VCaP (cell line): ENCODE data around the gene SRSF7.
"Not testable (repeated sequence)": the region's sequence is repeated elsewhere in the genome, so short reads cannot be mapped to it uniquely, and the experiment has no call there.

Source experiments
- H3K27ac ChIP-seq: fragments of 450-650 bp; 2 replicates; pipeline ENCODE4 v1.5.1; 2017
- CTCF ChIP-seq: fragments of 450-650 bp; conservative IDR thresholded peaks from 2 replicates; pipeline ENCODE4 v1.5.1; 2017; ENCODE audit warnings: mild to moderate bottlenecking, moderate library complexity

SRSF7 gene

GRCh38 chr2:38737925-38738324 is 13.2 kb downstream of the SRSF7 start:
- H3K27ac ChIP-seq: no peak overlapping the region
- TF ChIP-seq CTCF: no peak

- not testable (repeated sequence) for H3K27ac ChIP-seq
These were observed 14.0 kb downstream of the SRSF7 start for GRCh38 chr2:38737000-38737698.

- H3K27ac ChIP-seq: no peak overlapping the region
- TF ChIP-seq CTCF: no peak
These were observed 15.2 kb downstream of the SRSF7 start for GRCh38 chr2:38735999-38736320.

- TF ChIP-seq CTCF: no peak
- H3K27ac ChIP-seq: no peak overlapping the region
These were observed 16.7 kb downstream of the SRSF7 start for GRCh38 chr2:38734299-38735058.

GRCh38 chr2:38733300-38733971 is 17.7 kb downstream of the SRSF7 start:
- H3K27ac ChIP-seq: no peak overlapping the region
- no peak for TF ChIP-seq CTCF

GRCh38 chr2:38731684-38732221 is 19.4 kb downstream of the SRSF7 start:
- no peak overlapping the region for H3K27ac ChIP-seq
- TF ChIP-seq CTCF: no peak

GRCh38 chr2:38731090-38731489 is 20.1 kb downstream of the SRSF7 start:
- no peak overlapping the region for H3K27ac ChIP-seq
- no peak for TF ChIP-seq CTCF
